Measurements from ENCODE around the gene GRAMD1A.

DNA sequence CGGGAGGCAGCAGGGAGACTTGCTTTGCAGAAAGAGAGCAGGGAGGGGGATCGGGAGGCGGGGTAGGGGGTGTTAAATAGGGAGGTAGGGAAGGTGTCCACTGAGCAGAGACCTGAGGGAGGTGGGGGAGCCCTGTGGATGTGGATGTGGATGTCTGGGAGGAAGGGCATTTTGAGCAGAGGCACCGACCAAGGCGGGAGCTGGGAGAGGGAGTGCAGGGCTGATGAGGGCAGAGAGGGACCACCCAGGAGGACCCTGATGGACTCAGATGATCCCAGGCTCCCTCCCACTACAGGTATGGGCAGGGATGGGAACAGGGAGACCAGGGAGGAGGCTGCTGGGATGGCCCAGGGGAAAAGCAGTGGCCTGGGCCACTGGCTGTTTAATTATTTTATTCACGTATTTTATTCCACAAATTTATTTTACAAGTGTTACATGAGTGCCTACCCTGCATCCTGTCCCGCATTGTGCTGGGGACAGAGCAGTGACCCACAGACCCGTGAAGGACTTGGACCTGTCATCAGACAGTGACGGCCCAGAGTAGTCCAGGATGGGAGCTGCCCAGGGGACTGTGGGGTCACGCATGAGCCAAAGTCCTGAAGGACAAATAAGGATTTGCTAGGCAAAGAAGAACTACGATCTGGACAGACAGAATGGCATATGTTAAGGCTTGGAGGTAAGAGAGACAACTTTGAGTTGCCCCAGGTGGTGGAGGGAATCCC, 5.3 kb downstream of the GRAMD1A start:
- TF ChIP-seq, protein P1, sequence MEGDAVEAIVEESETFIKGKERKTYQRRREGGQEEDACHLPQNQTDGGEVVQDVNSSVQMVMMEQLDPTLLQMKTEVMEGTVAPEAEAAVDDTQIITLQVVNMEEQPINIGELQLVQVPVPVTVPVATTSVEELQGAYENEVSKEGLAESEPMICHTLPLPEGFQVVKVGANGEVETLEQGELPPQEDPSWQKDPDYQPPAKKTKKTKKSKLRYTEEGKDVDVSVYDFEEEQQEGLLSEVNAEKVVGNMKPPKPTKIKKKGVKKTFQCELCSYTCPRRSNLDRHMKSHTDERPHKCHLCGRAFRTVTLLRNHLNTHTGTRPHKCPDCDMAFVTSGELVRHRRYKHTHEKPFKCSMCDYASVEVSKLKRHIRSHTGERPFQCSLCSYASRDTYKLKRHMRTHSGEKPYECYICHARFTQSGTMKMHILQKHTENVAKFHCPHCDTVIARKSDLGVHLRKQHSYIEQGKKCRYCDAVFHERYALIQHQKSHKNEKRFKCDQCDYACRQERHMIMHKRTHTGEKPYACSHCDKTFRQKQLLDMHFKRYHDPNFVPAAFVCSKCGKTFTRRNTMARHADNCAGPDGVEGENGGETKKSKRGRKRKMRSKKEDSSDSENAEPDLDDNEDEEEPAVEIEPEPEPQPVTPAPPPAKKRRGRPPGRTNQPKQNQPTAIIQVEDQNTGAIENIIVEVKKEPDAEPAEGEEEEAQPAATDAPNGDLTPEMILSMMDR (IDR thresholded peaks at IDR 0.05; ENCODE audit: low read depth, low read length): no peak
- TF ChIP-seq POLR2A (IDR thresholded peaks at IDR 0.05; ENCODE audit: extremely low read depth, insufficient read length): no peak
- TF ChIP-seq, protein P2, sequence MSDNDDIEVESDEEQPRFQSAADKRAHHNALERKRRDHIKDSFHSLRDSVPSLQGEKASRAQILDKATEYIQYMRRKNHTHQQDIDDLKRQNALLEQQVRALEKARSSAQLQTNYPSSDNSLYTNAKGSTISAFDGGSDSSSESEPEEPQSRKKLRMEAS (IDR thresholded peaks at IDR 0.05; ENCODE audit: low read depth, low read length): no peak
- no peak for TF ChIP-seq MYC (IDR thresholded peaks at IDR 0.05; ENCODE audit: low read depth, low read length)

Data from NB4 (cell line).